Right ventricle myocardium superior (tissue), 1 donor: ENCODE measurements around the gene CDC42BPA. TPM values are rescaled to one million over a fixed set of nuclear protein-coding genes. Genes with fewer than 3 reads are reported as not detected.
A peak's percentile ranks its signal among the peaks of the same experiment; 100 is the strongest.
"Not testable (repeated sequence)": the region's sequence is repeated elsewhere in the genome, so short reads cannot be mapped to it uniquely, and the experiment has no call there.

Source experiments
- ATAC-seq: fragments of 200-7000 bp; cut with Tn5 transposase; one replicate; pipeline ENCODE4 v1.9.1; 2020; ENCODE audit warnings: mild to moderate bottlenecking; ENCODE audit not compliant: poor library complexity
- DNase-seq: peaks from one replicate; pipeline ENCODE4 v3.0.0-alpha.2; 2020
- intact Hi-C: fragments of 100-400 bp; cut with DNase I; formaldehyde crosslinking; loops from one replicate; pipeline ENCODE4 v1.11.2; 2022
- total RNA-seq: library from RNA; stranded (reverse); fragmentation: NEBNext Ultra II Directional; extraction: Animal tissue kit (Norgen Biotek cat#: 25700); gene quantifications from one replicate; pipeline ENCODE4 v1.2.1, GENCODE V29; 2021
- donor health status: DM: no; HTN: yes; CAD: no; lungs with severe emphysema.

CDC42BPA gene
- total RNA-seq, 1 donor from 2014 or later, result 40.5 TPM

DNA sequence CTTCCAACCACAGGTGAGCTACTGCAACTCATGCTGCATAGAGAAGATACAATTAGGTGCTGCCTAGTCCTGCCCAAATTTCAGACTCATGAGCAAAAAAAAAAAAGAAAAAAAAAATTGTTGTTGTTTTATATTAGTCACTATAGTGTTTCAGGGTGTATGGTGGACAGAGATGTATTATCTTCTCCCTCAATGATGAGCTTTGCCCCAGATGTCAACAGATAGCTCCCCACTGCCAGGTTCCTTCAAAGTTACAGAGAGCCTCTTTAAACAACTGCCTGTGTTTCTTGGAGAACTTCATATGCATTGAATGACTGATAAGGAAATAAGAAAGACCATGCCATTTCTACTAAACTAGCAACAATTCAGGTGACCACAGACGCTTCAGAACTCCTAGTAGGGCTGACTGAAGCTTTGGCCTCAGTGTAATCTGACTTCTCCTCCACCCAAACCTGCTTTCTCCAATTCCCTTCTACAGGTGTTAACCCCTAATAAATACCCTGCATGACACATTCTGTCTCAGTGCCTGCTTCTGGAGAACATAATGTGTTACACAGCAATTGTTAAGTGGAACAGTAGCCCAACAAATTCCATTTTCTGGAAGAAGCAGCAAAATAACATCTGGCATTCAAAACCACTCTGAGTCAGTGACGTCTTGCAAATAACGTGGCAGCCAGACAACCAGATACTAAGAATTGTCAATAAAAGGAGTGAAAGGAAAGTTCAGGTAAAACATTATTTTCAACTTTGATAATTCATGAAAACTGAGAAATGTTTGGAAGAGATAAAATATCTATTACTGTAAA, 147.7 kb downstream of the CDC42BPA start:
- intact Hi-C loops, result no loop called here
- ATAC-seq (no peak), DNase-seq (no peak)

DNA sequence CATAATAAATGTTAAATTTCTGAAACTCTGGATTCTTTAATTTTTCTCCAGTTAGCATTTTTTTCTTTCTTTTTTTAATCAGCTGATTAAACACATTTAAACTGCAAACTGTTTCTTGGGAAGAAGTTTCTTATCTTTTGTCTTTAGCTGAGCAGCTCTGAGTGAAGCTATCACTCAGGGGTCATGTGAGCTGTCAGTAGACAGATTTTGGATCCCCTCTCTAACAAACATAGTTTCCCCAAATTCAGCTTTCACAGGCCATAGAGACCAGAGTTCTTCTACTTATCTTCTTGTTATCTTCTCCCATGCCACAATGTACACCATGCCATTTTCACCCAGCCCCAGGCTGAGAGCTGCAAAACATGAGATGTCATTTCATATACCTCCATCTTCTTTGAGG, 148.9 kb downstream of the CDC42BPA start:
- no peak for DNase-seq
- ATAC-seq, result no peak
- intact Hi-C loops, result no loop called here

DNA sequence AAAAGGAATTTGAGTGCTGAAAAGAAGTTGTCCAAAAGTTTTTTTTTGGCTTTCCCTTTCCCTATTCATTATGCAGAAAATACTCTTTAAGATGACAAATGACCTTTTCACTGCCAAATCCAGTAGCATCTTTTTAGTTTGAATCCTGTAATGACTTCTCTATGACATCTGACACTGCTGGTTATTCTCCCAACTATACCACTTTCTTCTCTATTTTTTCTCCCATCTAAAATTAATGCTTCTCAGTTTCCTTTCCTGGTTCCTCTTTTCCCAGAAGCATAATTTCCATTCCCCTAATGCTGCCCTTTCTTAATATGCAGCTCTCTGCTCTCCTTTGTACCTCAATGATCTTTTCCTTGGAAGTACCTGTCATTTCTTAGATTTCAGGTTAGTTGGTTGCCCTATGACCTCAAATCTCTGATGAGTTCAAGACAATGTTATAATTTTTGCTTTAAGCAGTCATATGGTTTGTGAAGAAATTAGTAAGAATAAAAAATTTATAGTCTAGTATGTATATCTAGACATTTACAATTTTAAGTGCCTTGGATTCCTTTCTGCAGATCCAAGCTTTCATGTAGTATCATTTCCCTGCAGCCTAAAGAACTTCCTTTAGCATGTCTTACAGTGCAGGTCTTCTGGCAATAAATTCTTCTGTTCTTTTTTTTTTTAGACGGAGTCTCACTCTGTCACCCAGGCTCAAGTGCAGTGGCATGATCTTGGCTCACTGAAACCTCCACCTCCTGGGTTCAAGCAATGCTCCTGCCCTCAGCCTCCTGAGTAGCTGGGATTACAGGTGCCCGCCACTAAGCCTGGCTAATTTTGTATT, 150.8 kb downstream of the CDC42BPA start:
- DNase-seq (no peak), ATAC-seq (no peak)
- intact Hi-C loops, result no loop called here

DNA sequence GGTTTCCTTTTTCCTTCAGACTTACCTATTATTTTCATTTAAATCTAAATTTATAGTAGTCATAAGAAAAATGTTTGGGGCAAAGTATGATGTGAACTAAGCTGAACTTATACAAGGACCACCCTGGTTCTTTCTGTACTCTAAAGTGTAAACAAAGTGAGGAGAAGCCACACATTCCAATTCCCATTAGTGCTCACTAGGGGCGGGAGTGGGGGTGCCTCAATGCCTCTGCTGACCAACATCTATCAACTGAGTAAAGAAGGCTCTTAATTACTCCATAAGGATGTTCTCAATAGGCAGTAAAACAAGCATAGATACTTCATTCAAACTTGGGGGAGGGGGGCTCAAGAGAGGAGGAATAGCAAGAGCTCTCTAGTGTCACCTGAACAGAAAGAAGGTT, 151.7 kb downstream of the CDC42BPA start:
- DNase-seq, result no peak
- intact Hi-C loops, result no loop called here
- ATAC-seq, result no peak

DNA sequence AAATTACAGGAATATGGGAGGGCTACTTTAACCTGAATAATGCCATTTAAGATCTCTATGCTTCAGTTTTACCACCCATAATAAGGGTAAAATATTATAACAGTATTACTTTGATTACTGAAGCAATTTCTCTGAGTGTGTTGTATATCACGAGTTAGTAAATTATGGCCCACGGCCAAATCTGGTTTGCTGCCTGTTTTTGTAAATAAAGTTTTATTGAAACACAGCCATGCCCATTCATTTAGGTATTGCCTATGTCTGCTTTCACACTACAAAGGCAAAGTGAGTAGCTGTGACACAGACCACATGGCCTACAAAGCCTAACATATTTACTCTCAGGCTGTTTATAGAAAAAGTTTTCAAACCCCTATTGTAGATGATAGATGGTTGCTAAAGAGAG, 156.8 kb downstream of the CDC42BPA start:
- intact Hi-C loops, result no loop called here

DNA sequence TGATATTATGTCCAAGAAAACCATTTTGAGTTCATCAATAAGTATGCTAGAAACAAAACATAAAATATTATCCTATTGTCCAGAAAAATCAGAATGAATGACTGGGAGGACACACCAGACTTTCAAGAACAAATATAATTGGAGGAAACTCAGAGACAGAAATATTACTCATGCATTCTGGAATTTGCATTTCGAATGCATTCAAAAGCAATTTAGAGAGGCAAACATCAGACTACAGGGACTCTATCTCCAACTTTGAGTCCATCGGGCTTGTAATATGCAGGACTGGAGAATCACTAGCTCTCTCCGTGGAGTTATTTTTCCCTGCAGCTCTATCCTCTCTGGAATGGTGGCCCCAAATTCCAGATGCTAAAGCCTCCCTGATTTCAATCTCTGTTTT, 161.8 kb downstream of the CDC42BPA start:
- DNase-seq (no peak), ATAC-seq (no peak)
- intact Hi-C loops, result no loop called here

More for the DNA sequence above, 156.8 kb downstream of the CDC42BPA start:
- no peak for ATAC-seq
- no peak for DNase-seq

DNA sequence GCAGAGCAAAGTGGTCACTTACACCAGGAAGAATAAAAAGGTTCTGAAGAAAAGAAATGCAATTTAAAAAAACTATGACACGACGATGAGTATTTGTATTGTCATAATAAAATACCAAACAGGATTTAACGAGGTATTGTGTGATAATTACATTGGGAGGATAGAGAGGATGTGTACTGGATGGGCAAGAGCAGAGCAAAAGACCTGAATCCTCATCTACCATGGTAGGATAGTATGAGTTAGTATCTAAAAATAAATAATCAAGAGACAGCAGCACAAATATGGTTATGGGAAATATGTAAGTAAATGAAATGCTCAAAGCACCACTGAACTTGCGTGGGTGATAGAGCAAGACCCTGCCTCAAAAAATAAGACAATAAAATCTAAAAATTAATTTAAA, 162.6 kb downstream of the CDC42BPA start:
- intact Hi-C loops, result no loop called here
- ATAC-seq, result no peak
- no peak for DNase-seq

DNA sequence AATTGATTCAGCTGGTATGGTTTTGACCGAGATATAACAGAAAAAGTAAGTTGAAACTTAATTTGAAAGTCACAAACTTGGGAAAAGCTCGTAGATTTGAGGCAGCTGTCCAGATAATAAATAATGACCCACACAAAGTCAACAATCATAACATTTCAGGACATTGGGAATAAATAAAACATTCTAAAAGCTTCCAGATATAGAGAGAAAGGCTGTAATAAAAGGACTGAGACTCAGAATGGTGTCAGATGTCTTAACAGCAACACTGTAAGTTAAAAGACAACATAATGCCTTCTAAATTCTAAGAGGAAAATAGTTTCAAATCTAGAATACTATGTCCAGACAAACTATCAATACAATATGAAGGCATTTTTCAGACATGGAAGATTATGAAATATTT, 163.3 kb downstream of the CDC42BPA start:
- no peak for ATAC-seq
- intact Hi-C loops, result no loop called here

DNA sequence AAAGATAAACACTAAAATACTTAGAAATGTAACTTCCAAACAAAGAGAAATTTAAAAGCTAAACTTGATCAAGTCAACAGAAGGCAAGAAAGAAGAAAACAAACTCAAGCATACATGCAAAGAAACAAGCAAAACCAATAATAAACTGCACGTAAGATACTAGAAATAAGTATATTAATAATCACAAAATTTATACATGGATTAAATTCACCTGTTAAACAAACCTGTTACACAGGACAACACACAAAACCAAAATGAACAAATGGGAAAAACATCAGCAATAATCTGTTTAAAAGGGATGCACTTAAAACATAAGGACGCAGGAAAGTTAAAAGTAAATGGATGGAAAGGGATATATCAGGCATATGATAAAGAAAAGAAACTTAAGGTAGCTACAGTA, 165.8 kb downstream of the CDC42BPA start:
- intact Hi-C loops, result no loop called here
- DNase-seq (no peak), ATAC-seq (no peak)

More for the DNA sequence above, 163.3 kb downstream of the CDC42BPA start:
- DNase-seq, result no peak

DNA sequence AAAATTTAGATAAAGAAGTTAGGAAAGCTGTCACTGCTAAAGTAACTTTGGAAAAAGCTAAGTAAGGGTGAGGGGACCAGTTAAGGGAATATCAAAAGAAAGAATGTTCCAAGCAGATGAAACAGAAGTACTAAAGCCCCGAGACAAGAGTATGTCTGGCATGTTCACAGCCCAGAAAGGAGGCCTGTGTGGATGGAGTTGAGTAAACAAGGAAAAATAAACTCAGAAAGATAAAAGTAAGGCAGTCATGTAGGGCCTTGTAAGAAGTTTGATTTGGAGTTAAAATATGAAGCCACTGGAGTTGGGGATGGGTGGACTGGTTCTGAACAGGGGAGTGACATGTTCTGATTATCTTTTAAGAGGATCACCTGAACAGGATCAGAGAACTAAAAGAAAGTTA, 177.9 kb downstream of the CDC42BPA start:
- DNase-seq, result no peak
- intact Hi-C loops, result no loop called here
- no peak for ATAC-seq

DNA sequence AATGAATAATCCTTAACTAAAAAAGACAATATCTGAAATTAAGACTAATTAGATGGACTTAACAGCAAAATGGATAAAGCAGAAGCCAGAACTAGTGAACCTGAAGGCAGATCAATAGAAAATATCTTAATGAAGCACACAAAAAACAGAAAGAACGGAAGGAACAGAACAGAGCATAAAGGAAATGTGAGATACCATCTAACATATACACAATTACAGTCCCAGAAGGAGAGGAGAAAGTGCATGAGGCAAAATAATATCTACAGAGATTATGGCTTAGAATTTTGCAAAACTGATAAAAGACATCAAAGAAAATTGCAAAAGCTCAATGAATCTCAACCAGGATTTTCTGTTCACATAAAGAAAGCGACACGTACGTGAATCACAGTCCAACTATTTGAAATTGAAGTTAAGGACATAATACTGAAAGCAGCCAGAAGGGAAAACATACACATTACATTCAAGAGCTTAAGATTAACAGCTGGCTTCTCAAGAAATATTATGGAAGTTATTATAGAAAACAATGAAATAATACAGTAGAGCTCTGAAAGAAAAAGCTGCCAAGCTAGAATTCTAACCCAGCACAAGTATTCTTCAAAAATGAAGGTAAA, 182.0 kb downstream of the CDC42BPA start:
- ATAC-seq (no peak), DNase-seq (no peak)
- intact Hi-C loops, result loop anchor here (10.0 kb wide), 1 partner anchor 98 kb away; no protein-coding TSS in a partner anchor

DNA sequence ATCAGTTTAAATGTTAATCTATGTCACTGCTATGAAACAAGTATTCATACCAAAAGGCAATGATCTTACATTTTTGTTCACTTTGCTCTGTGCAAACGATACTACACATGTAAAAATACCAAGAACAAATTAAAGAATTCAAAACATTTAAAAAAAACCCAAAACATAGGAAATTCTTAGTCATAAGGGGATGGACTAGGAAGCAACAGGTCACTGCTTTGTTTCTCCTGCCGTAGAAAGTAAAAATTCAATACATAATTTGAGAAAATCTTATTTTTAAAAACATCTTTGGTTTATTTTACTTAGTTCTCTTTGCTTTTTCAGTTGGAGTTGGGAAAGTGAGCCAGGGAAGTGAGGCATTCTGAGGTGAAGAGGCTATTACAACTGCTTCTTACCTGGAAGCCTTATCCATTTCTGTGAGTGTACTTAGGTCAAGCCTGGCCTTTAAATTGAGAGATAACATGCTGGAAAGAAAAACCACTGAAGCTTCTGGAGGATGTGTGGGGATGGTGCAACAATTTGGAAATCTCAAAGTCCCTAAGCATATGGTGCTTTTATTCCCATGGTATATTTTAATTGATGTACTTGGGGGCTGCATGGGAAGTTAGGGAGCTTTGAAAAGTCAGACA, 183.5 kb downstream of the CDC42BPA start:
- DNase-seq (no peak), ATAC-seq (no peak)
- intact Hi-C loops, result loop anchor here (5.0 to 10.0 kb wide), 2 partner anchors 100 to 303 kb away; no protein-coding TSS in a partner anchor

DNA sequence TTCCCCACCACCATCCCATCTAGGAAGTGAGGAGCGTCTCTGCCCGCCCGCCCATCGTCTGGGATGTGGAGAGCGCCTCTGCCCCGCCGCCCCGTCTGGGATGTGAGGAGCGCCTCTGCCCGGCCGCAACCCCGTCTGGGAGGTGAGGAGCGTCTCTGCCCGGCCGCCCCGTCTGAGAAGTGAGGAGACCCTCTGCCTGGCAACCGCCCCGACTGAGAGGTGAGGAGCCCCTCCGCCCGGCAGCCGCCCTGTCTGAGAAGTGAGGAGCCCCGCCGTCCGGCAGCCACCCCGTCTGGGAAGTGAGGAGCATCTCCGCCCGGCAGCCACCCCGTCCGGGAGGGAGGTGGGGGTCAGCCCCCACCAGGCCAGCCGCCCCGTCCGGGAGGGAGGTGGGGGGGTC, 185.6 kb downstream of the CDC42BPA start:
- not testable (repeated sequence) for ATAC-seq, DNase-seq
- intact Hi-C loops, result loop anchor here (5.0 to 10.0 kb wide), 2 partner anchors 102 to 305 kb away; no protein-coding TSS in a partner anchor

DNA sequence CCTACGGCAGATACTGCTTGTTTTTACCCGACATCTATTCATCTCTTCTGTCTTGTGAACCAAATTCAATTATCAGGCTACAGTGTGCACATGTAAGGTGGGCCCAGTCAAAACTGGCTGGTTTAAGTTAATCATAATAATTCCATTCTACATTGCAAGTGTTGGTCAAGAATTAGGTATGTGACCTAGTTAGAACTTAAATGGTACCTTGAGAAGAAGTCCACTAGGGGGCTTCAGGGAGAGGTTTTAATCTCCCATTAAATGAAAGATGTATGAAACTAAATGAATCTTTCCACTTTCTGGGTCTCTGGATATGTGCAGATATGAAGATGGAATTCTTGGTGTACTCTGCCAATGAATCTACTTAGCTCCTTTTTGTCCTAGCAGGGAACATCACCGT, 187.1 kb downstream of the CDC42BPA start:
- intact Hi-C loops, result loop anchor here (5.0 to 10.0 kb wide), 2 partner anchors 104 to 306 kb away; no protein-coding TSS in a partner anchor
- no peak for DNase-seq

DNA sequence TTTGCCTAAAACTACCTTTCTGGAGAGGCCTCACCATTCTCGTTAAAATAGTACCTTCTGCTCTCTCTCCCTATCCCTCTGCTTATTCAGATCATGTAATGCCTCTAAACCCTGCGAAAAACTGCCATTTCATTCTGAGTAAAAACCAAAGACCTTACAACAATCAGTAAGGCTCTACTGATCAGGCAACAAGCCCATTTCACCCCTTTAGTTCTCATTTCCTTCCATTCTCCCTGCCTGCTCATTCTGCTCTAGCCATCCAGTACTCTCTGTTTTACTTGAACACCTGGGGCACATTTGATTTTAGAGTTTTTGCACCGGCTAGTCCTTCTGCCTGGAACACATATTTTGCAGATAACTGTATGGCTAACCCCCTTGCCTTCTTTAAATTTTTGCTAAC, 190.4 kb downstream of the CDC42BPA start:
- ATAC-seq (no peak), DNase-seq (no peak)
- intact Hi-C loops, result no loop called here

More for the DNA sequence above, 187.1 kb downstream of the CDC42BPA start:
- ATAC-seq, result peak; percentile 29

DNA sequence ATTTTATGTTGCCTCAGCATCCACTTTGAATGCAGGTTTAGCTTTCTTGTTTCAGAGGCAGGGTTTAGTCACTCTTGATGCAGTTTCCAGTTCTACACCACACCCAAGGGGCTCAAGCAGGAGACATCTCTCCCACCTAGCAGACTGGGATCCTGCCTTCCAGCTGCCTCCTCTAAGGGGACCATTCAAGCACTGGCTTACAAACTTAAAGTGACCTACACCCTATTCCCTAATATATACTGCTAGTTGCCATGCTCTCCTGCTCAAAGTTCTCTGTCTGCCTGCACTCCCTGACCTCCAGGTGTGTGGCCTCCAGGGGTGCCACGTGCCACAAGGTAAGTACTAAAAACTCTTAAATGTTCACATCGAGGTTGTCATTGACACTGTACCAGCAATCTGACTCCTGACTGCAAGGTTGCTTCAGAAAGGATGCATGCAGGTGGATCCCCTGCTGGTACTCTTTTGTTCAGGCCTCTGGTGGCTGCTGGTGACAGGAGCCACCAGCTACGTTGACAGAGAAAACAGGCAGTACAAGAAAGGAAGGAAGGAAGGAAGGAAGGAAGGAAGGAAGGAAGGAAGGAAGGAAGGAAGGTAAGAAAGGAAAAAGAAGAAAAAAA, 192.3 kb downstream of the CDC42BPA start:
- ATAC-seq, result no peak
- intact Hi-C loops, result no loop called here
- no peak for DNase-seq

DNA sequence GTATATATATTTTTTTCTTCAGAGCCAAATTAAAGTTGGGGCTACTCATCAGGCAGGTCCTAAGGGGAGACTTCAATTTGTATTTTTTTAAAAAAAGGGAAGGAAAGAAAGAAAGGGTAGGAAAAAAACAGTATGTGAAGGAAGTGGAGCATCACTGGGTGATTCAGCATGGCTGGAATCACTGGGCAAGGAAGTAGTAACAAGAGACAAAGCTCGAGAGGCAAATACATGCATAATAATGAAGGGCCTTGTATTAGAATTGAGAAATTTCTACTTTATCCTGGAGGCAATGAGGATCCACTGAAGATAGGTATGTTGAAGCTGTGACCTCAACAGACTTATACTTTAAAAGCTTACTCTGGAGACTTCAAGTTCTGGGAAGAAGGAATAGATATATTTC, 193.8 kb downstream of the CDC42BPA start:
- ATAC-seq (no peak), DNase-seq (no peak)
- intact Hi-C loops, result no loop called here

DNA sequence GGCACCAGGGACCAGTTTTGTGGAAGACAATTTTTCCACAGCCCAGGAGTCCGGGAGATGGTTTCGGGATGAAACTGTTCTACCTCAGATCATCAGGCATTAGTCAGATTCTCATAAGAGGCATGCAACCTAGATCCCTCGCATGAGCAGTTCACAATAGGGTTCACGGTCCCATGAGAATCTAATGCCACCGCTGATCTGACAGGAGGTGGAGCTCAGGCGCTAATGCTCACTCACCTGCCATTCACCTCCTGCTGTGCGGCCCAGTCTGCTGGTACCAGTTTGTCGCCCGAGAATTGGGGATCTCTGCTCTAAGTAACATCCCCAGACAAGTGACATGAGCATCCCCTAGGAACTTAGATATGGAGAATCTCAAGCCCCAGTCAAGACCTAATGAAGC, 197.5 kb downstream of the CDC42BPA start:
- intact Hi-C loops, result no loop called here
- no peak for ATAC-seq
- DNase-seq, result no peak
